Lower leg skin (tissue), 4 donors: ENCODE data around the gene NLRP9. TPM values are rescaled to one million over a fixed set of nuclear protein-coding genes. Genes with fewer than 3 reads are reported as not detected.

Experiments
- DNase-seq, 2 donors: peaks; one replicate each; pipeline ENCODE4 v3.0.0-alpha.2; 2019; ENCODE audit warnings: low spot score in 2 of 2
- H3K4me3 ChIP-seq: fragments of 200-600 bp; sonication (generic); 2 replicates; pipeline ENCODE4 v1.5.1; 2017; ENCODE audit warnings: mild to moderate bottlenecking, low read depth; ENCODE audit not compliant: poor library complexity, severe bottlenecking
- POLR2A ChIP-seq, 2 donors: fragments of 450-650 bp; IDR thresholded peaks; one replicate each; pipeline ENCODE4 v1.6.1; 2016 to 2017; ENCODE audit warnings: antibody characterized with exemption in 2 of 2, mild to moderate bottlenecking in 1 of 2, moderate library complexity in 1 of 2
- WGBS, 2 donors: methylation state at CpG; one replicate each; pipeline ENCODE4 v1.1.5; 2018; 5-methylcytosine and 5-hydroxymethylcytosine counted together
- intact Hi-C: fragments of 100-400 bp; cut with DNase I; formaldehyde crosslinking; loops from one replicate; pipeline ENCODE4 v1.15.0; 2023; ENCODE audit warnings: low total_unique reads
- total RNA-seq, 4 donors: library from RNA; depleted of rRNA; stranded (reverse); fragments of >200 nt; gene quantifications; one replicate each; pipeline ENCODE4 v1.1.0, GENCODE V29; 2016
- TF ChIP-seq, protein P1 (sequence below), 3 donors: fragments of 450-650 bp; IDR thresholded peaks; one replicate each; pipeline ENCODE4 v1.5.1; 2016; ENCODE audit warnings: antibody characterized with exemption in 3 of 3, mild to moderate bottlenecking in 3 of 3, moderate library complexity in 2 of 3

The NLRP9 gene
- total RNA-seq, 4 donors from 2014 or later, result not detected

DNA sequence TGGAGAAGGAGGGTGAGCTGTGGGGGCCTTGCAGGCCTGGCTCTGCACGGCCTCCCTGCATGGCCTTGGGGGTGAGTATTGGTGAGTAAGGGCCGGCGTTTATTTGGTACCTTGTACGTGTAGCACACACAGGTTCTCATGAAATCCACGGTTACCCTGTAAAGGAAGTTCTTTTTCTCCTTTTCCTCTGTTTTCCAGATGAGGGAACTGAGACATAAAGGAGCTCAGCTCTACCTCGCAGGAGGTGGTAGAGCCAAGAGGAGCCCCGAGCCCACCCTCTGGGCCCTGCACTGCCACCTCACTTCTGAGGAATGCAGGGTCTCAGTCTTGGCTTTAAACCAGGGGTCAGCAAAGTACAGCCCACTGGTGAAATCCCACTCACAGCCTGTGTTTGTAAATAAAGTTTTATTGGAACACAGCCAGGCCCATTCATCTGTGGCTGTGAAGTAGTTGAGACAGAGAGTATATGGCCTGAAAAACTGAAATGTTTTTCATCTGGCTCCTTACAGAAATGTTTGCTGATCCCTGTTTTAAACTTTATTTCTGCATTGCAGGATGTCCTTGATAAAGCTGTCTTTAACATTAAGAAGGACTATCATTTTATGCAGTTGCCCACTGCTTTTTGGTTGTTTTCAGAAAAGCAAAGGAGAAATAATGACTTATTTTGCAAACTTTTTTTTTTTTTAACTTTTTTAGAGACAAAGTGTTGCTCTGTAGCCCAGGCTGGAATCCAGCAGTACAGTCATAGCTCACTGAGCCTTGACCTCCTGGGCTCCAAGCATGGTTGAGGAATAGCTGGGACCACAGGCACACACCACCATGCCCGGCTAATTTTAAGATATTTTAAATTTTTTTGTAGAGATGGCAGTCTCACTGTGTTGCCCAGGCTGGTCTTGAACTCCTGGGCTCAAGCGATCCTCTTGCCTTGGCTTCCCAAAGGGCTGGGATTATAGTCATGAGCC lies 56.8 kb downstream of the NLRP9 start:
- no peak for DNase-seq
- no peak for TF ChIP-seq POLR2A (IDR thresholded peaks at IDR 0.05)
- TF ChIP-seq, protein P1, sequence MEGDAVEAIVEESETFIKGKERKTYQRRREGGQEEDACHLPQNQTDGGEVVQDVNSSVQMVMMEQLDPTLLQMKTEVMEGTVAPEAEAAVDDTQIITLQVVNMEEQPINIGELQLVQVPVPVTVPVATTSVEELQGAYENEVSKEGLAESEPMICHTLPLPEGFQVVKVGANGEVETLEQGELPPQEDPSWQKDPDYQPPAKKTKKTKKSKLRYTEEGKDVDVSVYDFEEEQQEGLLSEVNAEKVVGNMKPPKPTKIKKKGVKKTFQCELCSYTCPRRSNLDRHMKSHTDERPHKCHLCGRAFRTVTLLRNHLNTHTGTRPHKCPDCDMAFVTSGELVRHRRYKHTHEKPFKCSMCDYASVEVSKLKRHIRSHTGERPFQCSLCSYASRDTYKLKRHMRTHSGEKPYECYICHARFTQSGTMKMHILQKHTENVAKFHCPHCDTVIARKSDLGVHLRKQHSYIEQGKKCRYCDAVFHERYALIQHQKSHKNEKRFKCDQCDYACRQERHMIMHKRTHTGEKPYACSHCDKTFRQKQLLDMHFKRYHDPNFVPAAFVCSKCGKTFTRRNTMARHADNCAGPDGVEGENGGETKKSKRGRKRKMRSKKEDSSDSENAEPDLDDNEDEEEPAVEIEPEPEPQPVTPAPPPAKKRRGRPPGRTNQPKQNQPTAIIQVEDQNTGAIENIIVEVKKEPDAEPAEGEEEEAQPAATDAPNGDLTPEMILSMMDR (IDR thresholded peaks at IDR 0.05), result no peak
- 83 to 93% methylated on average over 9 of the region's 9 CpGs for WGBS, 2 donors

DNA sequence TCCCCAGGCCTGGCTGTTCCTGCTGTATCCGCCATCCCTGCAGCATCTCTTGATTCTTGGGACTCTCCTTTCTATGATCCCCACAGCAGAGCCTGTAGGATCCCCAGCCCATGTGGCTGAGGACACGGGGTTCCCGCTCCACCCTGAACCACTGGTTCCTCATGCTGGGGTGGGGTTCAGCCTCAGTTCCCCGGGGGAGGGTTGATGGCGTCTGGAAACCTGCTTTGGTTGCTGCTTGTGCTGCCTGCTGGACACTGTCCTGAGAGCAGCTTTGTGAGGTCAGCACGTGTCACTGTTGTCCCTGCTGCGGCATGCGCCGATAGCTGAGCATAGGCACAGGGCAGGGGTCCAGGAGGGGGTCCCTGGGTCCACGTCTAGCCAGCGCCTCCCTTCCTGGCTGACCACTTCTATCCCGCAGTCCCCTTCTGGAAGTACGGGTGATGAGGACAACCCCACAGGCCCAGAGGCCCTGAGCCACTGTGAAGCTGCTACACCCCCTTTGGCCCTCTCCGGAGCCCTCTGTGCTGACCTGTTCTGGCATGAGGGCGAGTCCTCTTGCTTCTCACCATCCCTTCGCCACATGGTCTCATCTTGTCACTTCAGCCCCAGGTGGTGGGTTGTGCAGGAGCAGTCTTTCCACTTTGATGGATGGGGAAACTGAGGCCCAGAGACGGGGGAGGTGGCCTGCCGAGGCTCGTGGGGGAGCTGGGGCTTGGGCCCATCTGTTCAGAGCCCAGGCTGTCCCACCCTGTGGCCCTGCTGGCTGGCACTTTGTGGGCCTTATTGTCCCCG lies 57.7 kb downstream of the NLRP9 start:
- TF ChIP-seq, protein P1 (IDR thresholded peaks at IDR 0.05), result no peak
- no peak for TF ChIP-seq POLR2A (IDR thresholded peaks at IDR 0.05)
- H3K4me3 ChIP-seq, result no peak overlapping the region
- intact Hi-C loops, result no loop called here
- WGBS, 2 donors, result 89% methylated on average over 20 of the region's 20 CpGs
- no peak for DNase-seq

More for the DNA sequence above, 56.8 kb downstream of the NLRP9 start:
- intact Hi-C loops, result no loop called here
- H3K4me3 ChIP-seq, result no peak overlapping the region

DNA sequence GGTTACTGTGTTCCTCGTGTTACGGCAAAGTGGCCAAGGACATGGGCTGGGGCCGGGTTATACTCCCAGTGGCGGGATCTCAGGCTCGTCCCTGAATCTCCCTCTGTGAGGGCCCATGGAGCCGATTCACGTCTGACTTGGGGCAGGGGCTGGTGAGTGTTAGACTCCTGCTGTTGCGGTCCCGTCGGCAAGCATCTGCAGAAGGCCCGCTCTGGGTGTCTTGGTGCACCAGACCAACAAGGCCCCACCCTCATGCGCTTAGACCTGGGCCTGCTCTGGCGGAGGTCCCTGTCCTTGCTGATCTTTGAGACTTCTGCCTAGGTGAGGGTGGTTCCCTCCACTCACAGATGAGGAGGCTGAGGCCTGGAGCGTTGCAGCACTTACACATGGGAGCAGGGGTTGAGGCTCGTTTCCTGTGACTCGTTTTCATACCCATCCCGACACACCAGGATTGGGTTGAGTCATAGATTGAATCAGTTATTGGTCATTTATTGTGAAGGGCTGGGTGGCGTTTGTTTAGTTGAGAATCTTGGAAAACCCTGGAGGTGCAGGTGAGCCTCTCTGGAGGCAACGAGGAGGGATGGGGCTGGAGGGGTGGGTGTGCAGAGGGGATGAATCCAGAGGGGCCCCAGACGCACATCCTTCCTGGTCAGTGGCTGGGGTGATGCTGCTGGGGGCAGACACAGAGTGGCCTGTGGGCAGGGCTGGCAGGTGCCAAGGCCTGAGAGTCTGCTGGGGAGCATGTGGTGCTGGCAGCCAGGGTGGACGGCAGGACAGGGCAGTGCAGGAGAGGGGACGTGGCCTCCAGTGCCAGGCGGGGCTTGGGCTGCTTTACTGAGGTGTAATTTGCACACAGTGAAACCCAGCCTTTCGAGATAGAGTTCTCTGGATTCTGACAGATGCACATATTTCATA lies 58.6 kb downstream of the NLRP9 start:
- no peak for DNase-seq
- intact Hi-C loops, result no loop called here
- no peak overlapping the region for H3K4me3 ChIP-seq
- TF ChIP-seq POLR2A (IDR thresholded peaks at IDR 0.05), result no peak
- TF ChIP-seq, protein P1 (IDR thresholded peaks at IDR 0.05), result no peak
- 82 to 85% methylated on average over 23 to 24 of the region's 24 CpGs for WGBS, 2 donors

DNA sequence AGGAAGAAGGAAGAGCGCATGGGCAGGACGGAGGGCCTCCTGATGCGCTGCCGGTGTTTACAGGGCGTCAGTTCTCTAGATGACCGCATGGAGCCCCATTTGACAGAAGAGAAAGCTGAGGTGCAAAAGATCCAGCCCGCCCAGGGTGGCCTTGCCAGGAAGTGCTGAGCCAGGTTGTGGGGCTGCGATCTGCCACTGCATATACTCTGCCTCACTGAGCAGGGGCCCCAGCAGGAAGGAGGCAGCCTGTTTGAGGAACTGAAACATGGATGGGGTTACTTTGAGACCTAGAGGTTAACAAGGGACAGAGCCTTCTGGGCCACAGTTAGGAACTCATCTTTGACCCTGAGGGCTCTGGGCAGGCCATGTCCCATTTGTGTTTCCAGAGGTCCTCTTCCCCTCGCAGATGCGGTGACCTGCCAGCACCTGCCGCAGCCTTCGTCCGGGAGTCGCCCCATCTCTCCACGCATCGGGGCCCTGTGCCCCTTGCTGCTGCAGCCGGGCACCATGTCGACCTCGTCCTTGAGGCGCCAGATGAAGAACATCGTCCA lies 60.0 kb downstream of the NLRP9 start:
- no peak overlapping the region for H3K4me3 ChIP-seq
- no peak for DNase-seq
- no peak for TF ChIP-seq POLR2A (IDR thresholded peaks at IDR 0.05)
- TF ChIP-seq, protein P1 (IDR thresholded peaks at IDR 0.05), result no peak
- intact Hi-C loops, result no loop called here
- 89 to 93% methylated on average over 17 to 21 of the region's 21 CpGs for WGBS, 2 donors

DNA sequence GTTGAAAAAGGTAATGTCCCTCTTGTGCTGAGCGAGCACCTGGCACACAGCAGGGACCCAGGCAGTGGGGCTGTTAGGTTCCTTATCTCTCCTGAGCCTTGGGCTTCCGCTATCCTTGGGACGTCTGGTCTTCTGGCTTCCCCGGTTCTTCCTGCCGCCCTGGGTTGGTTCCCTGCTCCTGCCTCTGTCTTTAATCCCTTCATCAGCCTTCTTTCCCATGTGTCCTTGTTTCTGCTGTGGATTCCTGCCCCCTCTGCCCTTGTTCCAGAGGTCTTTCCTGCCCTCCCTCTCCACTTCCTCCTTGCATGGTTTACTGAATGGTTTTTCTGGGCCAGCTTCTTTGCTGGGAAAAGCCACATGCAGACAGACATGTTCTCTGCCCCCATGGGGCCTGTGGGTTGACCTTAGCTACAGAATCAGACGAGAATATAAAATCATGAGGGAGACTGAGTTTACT lies 60.6 kb downstream of the NLRP9 start:
- WGBS, 2 donors, result 66 to 67% methylated on average over 6 of the region's 6 CpGs
- DNase-seq, result no peak
- intact Hi-C loops, result no loop called here
- TF ChIP-seq POLR2A (IDR thresholded peaks at IDR 0.05), result no peak
- TF ChIP-seq, protein P1 (IDR thresholded peaks at IDR 0.05), result no peak
- no peak overlapping the region for H3K4me3 ChIP-seq
